GM20431 (cell line): ENCODE measurements around the gene GPR32.
"Not testable (repeated sequence)": the region's sequence is repeated elsewhere in the genome, so short reads cannot be mapped to it uniquely, and the experiment has no call there.

Experiments used
- in situ Hi-C: fragments of 300-500 bp; cut with MseI, MboI; formaldehyde crosslinking; loops from one replicate; pipeline ENCODE4 v1.15.0; 2020; ENCODE audit warnings: low sequenced_read_pairs; ENCODE audit not compliant: unreplicated experiment

GPR32 gene, protein sequence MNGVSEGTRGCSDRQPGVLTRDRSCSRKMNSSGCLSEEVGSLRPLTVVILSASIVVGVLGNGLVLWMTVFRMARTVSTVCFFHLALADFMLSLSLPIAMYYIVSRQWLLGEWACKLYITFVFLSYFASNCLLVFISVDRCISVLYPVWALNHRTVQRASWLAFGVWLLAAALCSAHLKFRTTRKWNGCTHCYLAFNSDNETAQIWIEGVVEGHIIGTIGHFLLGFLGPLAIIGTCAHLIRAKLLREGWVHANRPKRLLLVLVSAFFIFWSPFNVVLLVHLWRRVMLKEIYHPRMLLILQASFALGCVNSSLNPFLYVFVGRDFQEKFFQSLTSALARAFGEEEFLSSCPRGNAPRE

DNA sequence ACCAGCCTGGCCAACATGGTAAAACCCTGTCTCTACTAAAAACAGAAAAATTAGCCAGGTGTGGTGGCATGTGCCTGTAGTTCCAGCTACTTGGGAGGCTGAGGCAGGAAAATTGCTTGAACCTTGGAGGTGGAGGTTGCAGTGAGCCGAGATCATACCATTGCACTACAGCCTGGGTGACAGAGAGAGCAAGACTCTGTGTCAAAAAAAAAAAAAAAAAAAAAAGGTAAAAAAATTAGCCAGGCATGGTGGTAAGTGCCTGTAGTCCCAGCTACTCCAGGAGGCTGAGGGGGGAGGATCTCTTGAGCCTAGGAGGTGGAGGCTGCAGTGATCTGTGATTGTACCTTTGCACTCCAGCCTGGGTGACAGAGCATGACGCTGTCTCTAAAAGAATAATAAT is at the start of gene GPR32:
Gene GPR32 (plus strand): TSS at position 301 of the 400 bp plus-strand sequence. CDS start 137 bp downstream, outside the sequence.
- in situ Hi-C loops: not testable (repeated sequence)

DNA sequence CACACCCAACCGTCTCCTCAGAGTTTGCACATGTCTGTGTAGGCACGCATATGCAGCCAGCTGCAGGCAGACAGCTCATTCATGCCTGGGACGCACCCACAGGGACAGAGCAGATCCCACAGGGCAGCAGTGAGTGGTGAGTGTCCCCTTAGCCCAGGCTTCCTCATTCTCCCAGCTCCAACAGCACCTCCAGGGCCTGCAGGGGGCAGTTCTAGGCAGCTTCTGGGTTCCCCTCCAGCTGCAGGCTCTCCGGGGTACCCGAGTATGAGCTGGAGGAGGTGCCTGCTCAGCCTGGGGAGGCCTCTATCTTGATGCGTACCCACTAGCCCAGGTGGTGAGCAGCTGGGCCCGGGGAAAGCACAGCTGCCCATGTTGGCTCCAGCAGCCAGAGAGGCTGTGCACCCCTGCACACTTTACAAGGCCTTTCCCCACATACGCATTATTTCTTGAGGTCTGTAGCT is 49.3 kb upstream of the GPR32 start:
- in situ Hi-C loops: no loop called here

DNA sequence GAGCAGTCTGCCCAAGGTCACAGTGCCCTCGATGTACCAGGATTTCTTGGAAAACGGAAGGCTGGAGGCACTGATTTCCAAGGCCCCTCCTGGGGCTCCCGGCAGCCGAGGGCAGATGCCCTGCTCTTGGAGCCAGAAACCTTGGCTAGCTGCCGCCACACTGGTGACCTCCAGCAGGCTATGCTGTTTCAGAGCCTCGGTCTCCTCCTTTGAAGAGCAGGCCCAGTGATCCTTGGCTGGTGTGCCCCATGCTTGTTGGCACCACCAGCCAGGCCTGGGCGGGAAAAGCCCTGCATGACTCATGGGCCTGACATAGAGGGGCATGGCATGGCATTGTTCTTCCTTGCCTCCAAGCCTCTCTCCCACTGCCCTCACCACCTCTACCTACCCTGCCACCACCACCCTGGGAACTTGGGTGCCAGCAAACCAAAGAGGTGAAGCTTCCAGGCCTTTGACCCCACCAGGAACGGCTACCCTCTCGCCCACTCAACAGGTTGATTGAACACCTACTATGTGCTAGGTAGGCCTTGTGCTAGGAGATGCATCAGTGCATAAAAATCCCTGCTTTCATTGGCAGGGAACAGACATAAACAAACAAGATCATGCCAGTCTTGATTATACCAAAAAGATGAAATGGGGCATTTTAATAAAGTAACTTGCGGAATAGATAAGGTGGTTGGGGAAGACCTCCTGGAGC is 48.7 kb upstream of the GPR32 start:
- in situ Hi-C loops: no loop called here

DNA sequence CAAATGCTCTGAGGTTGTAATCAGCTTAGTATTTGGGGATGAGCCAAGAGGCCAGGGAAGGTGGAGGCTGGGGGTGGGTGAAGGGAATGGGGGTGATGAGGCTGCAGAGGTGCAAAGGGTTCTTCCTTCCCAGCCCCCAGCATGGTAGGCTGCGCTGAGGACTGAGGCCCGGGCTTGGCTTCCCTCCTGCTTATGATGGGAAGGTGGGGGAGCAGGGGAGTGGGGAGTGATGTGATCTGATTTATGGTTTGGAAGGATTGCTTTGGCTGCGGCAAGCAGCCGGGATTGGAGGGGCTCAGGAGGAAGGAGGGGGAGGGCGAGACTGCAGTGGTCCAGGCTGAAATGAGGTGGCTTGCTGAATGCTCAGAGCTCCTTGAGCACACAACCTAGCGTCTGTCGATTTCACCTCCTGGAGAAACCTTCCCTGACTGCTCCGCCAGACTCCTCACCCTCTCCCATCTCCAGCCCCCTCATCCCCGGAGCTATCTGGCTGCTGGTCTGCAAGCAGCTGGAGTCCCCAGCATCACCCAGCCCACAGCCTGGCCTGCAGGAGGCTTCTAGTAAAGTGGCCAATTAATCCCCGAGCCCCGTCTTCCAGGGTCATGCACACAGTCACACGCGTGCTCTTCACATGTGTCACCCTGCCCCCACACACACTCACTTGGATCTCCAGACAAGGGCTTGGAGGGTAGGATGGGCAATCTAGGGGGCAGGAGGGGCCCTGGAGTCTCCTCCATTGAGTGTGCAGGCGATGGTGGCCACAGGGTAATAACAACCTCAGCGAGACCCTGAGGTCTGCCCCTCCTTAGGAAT is 47.9 kb upstream of the GPR32 start:
- in situ Hi-C loops: no loop called here

DNA sequence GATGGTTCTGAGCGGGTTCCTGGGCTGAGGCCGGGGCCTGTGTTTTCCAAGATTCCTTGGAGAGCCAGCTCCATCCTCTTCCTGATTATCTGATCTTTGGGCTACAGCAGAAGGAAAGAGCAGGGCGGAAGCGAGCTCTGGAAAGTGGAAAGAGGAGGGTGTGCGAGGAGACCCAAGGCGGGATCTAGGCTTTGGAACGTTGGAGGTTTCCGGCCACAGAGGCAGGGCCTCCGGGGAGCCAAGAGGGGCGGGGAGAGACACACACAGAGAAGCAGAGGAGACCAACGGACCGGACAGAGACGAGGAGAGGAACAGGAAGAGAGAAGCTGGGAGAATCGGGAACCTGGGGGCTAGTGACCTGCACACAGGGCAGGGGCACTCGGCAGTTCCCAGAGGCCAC is 47.2 kb upstream of the GPR32 start, which contains the start of gene CLEC11A:
Gene CLEC11A (plus strand): TSS at position 296 of the 400 bp plus-strand sequence. CDS start 162 bp downstream, outside the sequence.
- in situ Hi-C loops: no loop called here

DNA sequence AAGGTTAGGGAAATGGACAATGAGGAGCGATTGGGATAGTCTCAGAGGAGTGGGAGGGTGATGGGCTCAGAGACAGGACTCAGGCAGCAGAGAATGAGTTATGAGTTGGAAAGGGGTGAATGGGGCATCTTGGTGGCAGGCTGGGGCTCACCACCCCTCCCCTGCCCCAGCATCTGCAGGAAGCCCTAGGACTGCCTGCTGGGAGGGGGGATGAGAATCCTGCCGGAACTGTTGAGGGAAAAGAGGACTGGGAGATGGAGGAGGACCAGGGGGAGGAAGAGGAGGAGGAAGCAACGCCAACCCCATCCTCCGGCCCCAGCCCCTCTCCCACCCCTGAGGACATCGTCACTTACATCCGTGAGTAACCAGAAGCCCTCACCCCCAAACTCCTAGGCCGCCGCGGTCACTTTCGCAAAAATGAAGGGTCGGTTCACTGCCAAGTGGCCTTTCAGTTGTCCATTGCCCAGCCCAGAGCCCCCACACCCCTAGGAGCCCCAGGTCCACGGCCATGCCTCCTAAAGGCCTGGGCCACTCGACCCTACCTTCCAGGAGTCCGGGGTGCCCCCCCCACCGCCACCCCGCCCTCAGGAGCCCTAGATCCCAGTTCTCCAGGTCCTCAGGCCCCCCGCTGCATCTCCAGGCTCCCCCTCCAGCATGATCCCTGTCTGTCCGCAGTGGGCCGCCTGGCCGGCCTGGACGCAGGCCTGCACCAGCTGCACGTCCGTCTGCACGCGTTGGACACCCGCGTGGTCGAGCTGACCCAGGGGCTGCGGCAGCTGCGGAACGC is 46.3 kb upstream of the GPR32 start:
- in situ Hi-C loops: no loop called here

DNA sequence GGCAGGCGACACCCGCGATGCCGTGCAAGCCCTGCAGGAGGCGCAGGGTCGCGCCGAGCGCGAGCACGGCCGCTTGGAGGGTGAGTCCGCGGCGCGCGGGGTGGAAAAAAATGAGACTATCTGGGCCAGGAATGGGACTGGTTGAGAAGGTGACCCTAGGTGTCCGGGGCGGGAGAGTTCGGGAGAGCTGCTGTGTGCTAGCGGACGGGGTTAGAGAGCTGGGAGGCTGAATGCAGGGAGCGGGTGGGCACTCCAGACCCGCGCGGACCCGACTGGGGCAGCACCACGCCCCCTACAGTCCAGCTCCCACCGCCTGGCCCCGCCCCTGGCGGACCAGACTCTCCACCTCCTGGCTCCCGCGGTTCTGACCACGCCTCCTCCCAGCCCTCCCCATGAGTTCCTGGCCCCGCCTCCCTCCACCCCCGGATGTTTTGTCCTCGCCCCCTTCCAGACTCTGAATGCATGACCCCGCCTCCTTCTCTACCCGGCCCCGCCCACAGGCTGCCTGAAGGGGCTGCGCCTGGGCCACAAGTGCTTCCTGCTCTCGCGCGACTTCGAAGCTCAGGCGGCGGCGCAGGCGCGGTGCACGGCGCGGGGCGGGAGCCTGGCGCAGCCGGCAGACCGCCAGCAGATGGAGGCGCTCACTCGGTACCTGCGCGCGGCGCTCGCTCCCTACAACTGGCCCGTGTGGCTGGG is 45.6 kb upstream of the GPR32 start:
- in situ Hi-C loops: no loop called here

DNA sequence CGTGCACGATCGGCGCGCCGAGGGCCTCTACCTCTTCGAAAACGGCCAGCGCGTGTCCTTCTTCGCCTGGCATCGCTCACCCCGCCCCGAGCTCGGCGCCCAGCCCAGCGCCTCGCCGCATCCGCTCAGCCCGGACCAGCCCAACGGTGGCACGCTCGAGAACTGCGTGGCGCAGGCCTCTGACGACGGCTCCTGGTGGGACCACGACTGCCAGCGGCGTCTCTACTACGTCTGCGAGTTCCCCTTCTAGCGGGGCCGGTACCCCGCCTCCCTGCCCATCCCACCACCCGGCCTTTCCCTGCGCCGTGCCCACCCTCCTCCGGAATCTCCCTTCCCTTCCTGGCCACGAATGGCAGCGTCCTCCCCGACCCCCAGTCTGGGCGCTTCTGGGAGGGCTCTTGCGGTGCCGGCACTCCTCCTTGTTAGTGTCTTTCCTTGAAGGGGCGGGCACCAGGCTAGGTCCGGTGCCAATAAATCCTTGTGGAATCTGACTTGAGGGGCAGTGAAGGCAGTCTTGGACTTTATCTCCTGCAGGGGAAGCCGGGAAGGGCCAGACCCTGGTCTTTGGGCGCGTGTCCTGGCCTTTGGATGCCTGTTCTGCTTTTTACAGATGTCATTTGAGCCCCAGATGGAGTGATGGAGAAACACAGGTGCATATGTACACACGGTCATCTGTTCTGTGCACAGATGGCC is 44.9 kb upstream of the GPR32 start:
- in situ Hi-C loops: no loop called here

DNA sequence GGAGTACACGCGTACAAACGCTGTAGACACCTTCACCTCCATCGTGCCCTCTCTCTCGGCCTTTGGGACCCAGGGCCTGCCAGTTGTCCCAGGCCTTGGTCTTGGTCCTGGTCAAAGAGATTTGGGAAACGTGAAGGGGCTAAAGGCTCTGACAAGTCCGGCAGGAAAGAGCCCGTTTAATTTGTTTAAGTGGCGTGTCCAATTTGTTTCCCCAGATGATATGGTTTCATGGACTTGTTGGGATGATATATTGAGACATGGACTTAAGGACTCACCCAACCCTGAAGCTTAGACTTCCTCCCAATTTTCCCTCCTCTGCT is 44.4 kb upstream of the GPR32 start:
- in situ Hi-C loops: no loop called here

DNA sequence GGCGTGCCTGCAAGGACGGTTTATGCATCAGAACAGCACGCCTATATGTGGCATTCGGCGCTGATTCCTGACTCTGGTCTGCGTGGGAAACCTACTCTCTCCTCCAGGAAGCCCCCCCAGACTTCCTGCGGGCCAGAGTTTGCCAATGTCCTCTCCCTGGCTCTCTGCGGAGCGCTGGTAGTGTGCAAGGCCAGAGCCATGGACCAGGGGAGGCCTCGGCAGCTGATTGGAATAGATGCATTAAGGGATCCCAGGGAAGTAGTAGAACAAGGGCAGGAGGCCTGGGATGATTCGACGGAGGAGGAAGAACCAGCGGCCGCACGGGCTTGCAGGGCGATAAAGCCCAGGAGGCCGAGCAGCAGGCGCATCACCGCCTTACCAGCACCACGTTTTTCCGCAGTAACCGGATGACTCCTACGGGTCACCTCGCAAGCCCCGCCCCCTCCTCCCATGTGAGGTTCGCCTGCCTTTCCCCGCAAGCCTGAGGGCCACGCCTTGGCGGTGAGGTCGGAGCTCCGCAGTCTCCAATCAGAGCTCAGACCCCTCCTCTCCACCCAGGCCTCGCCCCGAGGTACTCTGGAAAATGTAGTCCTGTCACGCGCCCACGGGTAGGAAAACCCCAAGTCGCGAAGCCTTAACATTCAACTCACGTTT is 42.1 kb upstream of the GPR32 start:
- in situ Hi-C loops: no loop called here

DNA sequence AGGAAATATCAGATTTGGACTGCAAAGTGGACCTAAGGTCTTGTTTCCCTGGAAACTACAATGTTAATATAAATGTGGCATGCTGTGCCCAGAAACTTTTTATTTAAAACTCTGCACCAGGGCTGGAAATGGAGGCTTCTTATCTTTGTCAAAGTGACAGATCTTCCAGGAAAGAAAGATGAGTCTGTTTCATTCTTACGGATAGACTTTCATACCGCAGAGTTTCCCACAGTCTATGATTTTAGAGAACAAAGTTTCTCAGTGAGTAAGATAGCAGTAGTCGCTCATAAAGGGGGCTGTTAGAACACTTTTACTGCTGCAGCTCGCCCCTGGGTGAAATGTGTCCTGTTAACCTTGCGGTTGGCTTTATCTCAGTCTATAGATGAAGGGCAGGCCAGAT is 40.4 kb upstream of the GPR32 start:
- in situ Hi-C loops: no loop called here

DNA sequence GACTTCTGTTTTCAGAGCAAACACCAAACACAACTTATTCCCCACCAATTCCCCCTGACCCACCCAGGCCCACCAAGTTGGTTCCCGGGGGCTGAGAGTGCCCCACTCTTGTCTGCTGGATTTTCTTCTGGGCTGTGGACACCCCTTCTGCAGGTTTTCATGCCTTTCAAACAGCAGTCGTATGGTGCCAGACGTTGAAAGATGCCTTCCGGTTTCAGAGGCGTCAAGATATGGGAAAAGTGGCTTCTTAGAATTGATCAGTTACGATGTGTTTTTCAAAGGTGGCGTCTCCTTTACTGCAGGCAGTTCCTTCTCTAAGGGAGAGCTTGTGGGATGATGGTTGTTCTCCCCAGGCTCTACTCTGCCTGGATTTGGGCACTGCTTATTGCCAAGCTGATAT is 34.4 kb upstream of the GPR32 start:
- in situ Hi-C loops: no loop called here

DNA sequence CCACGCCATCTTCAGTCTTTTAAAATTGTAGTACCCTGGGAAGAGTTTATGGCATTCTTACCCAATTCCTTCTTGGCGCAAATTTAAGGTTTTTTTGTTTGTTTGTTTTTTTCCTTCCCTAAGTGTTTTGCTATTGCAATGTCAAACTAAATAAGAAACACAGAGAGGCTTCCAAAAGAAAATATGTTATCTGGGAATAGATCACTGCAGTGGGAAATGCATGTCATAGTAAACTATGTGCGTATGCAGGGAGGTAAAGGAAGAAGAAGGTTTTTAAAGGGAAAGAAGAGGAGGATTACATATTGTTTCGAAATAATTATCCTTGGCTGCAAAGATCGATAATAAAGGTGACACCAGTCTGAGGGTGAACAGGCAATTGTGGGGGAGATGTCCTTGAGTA is 33.9 kb upstream of the GPR32 start:
- in situ Hi-C loops: no loop called here

DNA sequence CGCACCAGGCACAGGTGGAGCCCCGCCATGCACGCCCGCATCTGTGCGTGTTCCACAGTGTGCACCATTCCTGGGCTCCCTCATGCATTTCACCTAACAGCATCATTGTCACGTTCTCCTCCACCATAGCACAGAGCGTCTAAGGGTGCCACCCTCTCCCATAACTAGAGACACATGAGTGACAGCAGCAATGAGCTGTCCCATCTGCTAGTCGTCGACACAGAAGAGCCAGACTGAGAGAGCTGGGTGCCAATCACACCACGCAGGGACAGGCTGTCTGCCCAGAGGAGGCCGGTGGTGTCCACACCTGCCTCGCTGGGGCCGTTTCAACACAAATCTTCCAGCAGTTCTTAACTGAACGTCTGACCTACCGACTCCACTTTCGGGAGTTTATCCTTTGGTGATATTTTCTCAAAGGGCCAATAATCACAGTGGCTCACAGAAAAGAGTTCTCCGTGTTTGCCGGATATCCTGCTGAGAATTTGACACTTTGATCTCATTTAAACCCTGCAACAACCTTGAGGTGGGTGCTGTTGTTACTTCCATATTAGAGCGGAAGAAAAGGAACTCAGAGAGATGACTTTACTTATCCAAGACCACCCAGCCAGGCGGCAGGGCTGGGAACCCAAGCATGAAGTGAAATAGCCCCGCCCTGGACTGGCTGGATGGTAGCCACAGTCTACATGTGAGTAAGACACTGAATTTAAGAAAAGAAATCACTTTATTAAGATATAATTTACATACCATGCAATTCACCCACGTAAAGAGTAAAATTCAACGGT is 30.9 kb upstream of the GPR32 start:
- in situ Hi-C loops: no loop called here

DNA sequence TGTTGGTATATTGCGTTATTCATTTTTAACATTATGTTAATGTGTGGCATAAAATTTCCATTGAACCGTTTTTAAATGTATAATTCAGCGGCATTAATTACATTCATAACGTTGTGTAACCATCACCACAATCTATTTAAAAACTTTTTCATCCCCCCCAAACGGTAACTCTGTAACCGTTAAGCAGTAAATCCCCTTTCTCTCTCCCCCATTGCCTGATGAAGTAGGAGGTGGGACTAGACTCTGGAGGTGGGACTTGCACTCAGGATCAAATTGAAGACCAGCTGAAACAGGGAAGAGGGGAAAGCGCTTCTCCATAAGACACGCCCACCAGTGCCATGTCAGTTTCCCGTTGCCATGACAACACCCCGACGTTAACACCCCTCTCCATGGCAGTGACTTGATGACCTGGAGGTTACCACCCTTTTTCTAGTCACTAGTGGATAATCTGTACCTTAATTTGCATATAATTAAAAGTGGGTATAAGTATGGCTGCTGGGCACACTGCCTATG is 30.3 kb upstream of the GPR32 start:
- in situ Hi-C loops: no loop called here

DNA sequence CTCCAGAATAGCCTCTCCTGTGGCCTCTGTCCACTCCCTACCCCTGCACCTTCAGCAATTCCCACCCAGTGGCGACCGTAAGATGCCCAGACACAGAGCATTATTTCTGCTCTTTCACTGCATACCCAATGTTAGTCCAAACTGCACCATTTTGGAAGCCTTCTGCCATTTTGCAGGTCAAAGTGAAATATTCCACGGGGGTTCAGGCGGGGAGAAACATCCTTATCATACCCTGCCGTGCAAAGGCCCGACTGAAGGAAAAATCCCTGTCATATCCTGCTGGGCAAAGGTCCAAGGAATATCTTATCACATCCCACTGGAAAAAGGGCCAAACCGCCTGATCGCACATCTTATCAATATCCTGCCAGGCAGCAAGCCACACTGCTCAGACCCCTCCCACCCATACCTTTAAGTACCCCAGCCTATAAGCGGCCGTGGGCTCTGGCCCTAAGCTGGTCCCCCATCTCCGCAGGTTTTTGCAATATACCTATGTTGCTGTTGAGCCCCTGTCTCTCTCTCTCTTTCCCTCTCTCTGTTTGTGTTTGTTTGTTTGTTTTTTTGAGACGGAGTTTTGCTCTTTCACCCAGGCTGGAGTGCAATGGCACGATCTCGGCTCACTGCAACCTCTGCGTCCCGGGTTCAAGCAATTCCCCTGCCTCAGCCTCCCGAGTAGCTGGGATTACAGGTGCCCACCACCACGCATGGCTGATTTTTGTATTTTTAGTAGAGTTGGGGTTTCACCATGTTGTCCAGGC is 28.9 kb upstream of the GPR32 start:
- in situ Hi-C loops: no loop called here

DNA sequence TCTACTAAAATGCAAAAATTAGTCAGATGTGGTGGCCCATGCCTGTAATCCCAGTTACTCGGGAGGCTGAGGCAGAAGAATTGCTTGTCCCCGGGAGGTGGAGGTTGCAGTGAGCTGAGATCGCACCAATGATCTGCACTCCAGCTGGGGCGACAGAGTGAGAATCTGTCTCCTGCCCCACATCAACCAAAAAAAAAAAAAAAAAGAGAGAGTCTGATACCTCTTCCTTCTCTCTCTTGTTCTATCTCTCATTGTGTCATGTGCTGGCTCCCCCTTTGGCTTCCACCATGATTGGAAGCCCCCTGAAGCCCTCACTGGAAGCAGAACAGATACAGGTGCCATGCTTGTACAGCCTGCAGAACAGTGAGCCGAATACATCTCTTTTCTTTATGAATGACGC is 26.7 kb upstream of the GPR32 start:
- in situ Hi-C loops: no loop called here
